ENCODE results near the gene FAT1.

DNA sequence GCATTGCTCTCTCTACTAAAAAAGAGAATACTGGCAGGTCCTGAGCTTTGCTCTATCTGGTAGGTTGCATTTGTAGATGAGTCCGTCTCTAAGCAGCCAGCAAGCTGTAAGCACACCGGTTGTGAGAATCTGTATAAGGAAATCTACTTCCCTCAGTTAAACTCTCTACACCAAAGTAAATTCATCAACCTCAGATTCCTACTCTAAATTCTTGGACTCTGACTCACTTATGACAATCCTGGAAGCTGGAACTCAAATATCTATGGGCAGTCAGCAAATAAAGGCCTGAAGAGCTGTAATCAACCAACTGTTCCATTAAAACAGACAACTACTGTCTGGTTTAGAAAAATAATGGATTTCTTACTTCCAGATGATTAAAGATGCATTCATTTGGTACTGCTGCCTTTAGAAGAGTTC, 37.9 kb downstream of the FAT1 start:
- TF ChIP-seq, protein P1, sequence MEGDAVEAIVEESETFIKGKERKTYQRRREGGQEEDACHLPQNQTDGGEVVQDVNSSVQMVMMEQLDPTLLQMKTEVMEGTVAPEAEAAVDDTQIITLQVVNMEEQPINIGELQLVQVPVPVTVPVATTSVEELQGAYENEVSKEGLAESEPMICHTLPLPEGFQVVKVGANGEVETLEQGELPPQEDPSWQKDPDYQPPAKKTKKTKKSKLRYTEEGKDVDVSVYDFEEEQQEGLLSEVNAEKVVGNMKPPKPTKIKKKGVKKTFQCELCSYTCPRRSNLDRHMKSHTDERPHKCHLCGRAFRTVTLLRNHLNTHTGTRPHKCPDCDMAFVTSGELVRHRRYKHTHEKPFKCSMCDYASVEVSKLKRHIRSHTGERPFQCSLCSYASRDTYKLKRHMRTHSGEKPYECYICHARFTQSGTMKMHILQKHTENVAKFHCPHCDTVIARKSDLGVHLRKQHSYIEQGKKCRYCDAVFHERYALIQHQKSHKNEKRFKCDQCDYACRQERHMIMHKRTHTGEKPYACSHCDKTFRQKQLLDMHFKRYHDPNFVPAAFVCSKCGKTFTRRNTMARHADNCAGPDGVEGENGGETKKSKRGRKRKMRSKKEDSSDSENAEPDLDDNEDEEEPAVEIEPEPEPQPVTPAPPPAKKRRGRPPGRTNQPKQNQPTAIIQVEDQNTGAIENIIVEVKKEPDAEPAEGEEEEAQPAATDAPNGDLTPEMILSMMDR (IDR thresholded peaks at IDR 0.05 in 4 of 5, conservative IDR thresholded peaks at IDR 0.05 in 1 of 5): no peak
- no peak for TF ChIP-seq POLR2A (IDR thresholded peaks at IDR 0.05)

Data from gastrocnemius medialis (tissue), 4 donors.